Activated T-cell treated with anti-CD3 and anti-CD28 coated beads, Interleukin-2, amount 50 U/mL, for 48 hours (primary cell): Measurements from ENCODE around the gene CKS1B.
A peak's percentile ranks its signal among the peaks of the same experiment; 100 is the strongest.
"Not testable (repeated sequence)": the region's sequence is repeated elsewhere in the genome, so short reads cannot be mapped to it uniquely, and the experiment has no call there.

ENCODE experiments used
- DNase-seq, 2 experiments: peaks; one replicate each; pipeline ENCODE4 v3.0.0-alpha.2; 2020

Gene CKS1B

DNA sequence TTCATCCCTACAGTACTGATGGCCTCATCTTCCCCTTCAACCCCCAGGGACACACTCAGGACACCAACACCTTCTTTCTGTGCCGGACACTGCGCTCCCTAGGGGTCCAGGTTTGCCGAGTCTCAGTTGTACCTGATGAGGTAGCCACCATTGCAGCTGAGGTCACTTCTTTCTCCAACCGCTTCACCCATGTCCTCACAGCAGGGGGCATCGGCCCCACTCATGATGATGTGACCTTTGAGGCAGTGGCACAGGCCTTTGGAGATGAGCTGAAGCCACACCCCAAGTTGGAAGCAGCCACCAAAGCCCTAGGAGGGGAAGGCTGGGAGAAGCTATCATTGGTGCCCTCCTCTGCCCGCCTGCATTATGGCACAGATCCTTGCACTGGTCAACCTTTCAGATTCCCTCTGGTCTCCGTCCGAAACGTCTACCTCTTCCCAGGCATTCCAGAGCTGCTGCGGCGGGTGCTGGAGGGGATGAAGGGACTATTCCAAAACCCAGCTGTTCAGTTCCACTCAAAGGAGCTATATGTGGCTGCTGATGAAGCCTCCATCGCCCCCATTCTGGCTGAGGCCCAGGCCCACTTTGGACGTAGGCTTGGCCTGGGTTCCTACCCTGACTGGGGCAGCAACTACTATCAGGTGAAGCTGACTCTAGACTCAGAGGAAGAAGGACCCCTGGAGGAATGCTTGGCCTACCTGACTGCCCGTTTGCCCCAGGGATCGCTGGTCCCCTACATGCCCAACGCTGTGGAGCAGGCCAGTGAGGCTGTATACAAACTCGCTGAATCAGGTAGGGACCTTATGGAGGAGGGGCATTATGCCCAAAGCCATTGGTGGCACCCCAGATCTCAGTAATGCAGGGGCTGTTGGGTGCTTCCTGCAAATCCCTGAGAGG lies 13.8 kb downstream of the CKS1B start:
- no peak for DNase-seq

DNA sequence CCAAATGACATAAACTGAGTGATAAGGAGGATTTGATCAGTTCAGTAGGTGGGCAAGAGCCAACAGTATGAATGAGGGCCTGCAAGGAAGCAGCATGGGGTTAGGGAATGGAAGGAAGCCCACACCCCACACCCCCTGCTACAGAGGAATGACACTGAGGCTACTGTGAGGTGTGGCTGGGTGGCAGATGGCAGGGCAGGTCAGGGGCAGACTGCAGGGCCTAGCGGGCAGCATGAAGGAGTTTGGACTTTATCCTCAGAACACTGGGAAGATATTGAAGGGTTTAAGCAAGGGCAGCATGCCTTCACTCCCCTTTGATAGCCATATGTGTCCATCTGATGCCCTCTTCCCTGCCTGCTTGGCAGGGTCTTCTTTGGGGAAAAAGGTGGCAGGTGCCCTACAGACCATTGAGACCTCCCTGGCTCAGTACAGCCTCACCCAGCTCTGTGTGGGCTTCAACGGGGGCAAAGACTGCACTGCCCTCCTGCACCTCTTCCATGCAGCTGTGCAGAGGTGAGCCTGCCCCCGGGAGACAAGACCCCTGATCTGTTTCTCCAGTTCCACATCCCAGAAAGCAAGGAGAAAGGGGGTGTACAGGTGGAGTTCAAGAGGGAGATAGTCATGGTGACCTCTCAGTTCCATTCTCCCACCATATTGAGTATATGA lies 14.8 kb downstream of the CKS1B start:
- no peak for DNase-seq

DNA sequence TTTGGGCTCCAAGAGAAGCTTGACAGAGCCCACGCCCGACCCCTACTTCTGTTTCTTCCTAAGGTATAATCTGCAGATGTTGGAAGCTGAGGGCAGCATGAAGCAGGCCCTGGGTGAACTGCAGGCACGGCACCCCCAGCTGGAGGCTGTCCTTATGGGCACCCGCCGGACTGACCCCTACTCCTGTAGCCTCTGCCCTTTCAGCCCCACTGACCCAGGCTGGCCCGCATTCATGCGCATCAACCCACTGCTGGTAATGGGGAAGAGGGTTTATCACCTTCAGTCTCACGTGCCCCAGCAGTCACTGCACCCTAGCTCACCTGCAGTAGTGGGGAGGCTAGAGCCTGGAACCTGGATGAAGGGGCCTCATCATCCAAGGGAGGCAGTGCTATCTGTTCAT lies 15.8 kb downstream of the CKS1B start:
- DNase-seq: no peak

DNA sequence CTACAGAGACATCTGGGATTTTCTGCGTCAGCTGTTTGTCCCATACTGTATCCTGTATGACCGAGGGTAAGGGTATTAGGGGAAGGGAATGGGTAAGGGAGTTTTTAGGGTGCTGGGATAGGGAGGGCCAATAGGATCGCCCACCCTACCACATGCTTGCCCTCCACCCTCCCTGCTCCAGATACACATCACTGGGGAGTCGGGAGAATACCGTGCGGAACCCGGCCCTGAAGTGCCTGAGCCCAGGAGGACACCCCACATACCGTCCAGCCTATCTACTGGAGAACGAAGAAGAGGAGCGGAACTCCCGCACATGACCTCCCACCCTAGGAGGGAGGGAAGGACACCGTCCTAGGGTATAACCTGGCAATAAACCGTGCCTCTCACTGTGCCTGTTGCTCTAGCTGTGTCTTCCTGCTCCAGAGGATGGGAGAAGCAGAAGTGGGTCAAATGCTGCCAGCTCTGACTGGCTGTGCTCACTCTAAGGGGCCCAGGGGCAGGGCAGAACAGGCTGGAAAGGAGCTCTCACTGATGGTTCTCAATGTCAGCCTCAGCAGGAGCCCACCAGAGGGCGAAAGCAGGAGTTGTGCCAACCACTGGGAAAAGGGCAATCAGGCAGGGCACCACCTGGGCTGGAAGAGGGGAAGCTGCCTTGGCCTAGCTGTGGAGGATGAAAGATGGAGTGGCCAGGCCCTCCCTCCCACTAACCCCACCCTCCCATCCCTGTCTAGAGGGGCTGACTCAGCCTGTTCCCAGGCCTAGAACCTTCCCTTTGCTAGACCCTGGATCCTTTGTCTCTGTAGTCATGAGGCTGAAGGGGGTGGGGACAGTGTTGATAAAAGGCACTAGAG lies 18.5 kb downstream of the CKS1B start:
- DNase-seq: no peak

DNA sequence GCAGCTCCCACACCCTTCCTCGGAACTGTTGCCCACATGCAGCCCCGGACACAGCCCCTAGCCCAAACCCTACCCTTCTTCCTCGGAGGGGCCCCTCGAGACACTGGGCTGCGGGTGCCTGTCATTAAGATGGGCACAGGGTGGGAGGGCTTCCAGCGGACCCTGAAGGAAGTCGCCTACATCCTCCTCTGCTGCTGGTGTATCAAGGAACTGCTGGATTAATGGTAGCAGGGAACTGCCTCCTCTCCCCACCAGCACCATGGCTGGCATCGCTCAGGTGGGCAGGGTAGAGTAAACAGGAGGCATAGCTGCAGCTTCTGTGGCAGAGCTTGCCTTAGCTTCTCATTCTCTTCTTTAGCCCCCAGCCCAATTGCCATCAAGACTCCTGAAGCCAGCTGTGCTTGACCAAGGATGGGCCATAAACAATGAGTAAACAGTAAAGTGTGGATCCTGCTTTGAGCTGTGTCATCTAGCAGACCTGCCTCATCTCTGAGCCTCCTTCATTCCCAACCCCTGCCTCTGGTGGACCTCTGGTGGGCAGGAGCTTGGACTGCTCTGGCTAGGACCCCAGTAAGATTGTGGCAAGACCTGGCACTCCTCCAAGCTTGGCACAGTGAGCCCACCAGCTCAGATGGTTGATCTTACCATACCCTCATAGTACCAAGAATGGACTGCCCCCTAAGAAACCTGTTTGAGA lies 19.2 kb downstream of the CKS1B start, which contains the start of gene LENEP:
Gene LENEP, plus strand, starts transcription at position 15 of the 697 bp plus-strand sequence. Its CDS starts 22 bp downstream, at position 37.
- no peak for DNase-seq

DNA sequence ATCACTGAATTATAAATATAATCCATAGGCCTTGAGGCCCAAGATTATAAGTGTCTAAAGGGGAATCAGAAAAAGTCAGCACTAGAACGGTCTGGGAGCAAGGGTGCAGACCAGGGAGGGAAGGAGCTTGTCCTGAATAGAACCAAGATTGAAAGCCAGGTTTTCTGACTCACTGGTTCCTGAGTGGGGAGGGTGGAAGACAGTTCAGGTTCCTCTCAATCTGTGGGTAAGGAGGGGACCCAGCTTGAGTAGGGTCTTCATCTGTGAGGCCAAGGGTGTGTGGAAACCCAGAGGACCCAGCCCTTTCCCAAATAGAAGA lies 19.7 kb downstream of the CKS1B start:
- no peak for DNase-seq

DNA sequence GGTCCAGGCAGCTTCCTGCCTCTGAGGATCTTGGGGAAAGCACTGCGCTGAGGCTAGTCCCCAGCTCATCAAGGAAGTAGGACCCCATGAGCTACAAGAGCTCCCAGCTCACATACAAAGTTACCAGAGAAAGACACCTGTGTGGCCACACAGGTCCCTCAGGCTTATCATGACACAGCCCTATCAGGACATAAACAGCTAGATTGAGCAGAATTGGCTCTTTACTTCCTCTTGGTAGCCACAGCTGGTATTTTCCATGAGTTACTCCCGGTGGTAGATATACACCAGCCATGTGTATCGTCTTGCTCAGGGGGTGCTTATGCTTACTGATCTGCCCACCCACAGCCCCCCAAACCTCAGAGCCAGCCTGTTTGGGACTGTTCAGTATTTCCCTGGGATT lies 20.1 kb downstream of the CKS1B start:
- DNase-seq: no peak

DNA sequence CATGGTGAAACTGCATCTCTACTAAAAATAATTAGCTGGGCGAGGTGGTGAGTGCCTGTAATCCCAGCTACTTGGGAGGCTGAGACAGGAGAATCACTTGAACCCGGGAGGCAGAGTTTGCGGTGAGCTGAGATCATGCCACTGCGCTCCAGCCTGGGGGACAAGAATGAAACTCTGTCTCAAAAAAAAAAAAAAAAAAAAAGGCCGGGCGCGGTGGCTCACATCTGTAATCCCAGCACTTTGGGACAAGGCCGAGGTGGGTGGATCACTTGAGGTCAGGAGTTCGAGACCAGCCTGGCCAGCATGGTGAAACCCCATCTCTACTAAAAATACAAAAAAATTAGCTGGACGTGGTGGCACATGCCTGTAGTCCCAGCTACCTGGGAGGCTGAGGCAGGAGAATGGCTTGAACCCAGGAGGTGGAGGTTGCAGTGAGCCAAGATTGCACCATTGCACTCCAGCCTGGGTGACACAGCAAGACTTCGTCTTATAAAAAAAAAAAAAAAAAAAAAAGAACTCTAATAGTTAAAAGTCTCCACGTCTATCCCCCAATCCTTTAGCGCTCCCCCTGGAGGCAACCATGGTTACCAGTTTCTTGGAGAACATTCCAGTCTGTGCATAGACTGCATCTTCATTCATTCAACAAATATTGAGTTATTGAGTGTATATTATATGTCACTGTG lies 21.0 kb downstream of the CKS1B start:
- DNase-seq: not testable (repeated sequence)

DNA sequence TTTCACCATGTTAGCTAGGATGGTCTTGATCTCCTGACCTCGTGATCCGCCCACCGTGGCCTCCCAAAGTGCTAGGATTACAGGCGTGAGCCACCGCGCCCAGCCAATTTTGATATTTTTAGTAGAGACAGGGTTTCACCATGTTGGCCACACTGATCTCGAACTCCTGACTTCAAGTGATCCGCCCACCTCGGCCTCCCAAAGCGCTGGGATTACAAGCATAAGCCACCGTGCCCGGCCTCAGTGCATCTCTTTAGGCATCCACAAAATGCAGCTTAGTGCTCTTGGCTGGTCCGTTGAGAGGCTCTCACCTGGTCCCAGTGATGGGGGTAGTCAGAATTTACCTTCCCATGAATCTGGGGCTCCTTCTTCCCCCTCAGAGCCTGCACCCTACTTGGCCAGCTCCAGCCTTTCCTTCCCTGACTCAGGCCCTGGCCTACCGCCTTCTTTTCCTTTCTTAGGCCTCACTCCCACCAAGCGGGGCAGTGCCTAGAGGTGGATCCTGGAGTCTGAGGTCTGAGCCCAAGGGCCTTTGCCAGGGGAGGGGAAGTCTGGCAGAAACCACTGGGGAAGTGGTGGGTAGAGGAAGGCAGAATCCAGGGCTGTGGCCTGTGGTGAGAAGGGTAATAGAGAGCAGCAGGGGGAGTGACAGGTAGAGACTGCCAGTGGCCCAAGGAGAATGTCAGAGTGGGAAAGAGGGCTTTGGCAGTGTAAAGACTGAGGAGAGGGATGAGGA lies 22.7 kb downstream of the CKS1B start:
- DNase-seq: no peak

DNA sequence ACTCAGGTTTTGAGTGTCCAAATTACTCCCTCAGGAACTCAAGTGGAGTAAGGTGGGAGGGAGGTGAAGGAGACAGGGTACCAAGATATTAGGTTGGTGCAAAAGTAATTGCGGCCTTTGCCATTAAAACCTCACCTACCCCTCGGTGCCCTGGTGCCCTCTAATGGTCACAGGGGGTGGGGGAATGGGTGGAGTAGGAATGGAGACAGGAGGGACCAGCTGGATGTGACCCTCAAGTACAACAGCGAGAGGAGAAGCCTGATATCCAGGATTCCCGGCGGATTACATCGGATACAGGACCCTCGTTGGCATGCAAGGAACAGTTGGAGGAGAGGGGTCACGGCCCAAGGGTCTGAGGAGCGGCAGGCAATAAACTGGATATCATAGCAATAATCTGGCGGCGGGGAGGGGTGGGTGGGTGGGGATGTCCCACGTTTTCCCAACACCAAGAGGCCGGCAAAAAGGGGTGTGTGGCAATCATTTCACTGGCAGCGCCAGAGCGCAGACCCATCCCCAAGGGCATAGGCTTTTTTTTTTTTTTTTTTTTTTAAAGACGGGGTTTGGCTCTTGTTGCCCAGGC lies 23.8 kb downstream of the CKS1B start:
- no peak for DNase-seq

DNA sequence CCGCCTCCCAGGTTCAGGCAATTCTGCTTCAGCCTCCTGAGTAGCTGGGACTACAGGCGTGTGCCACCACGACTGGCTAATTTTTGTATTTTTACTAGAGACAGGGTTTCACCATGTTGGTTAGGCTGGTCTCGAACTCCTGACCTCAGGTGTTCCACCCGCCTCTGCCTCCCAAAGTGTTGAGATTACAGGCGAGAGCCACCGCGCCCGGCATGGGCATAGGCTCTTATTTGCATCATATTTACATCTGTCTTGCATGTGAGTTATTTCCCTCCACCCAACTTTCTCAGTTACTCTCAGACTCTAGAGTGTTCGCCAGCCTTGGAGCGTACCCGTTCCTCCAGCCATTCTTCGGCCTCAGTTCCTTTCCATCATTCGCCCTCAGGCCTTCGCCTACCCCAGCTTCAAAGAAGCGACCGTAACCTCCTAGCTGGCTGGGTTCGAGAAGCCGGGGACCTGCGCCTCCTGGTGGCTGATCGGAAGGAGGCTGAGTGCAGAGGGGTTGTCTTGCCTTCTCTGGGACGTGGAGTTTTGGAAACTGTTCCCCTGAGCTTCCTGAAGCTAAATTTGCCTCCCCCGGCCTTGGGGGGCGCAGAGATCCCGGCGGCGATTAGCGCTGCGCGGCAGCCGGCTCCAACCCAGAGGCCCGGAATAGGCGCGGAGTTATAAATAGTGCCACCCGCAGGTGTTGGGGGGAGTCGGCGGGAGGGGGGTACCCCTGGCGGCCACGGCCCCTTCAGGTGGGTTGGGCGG lies 24.5 kb downstream of the CKS1B start:
- peak; percentile 88 to 90 for DNase-seq

DNA sequence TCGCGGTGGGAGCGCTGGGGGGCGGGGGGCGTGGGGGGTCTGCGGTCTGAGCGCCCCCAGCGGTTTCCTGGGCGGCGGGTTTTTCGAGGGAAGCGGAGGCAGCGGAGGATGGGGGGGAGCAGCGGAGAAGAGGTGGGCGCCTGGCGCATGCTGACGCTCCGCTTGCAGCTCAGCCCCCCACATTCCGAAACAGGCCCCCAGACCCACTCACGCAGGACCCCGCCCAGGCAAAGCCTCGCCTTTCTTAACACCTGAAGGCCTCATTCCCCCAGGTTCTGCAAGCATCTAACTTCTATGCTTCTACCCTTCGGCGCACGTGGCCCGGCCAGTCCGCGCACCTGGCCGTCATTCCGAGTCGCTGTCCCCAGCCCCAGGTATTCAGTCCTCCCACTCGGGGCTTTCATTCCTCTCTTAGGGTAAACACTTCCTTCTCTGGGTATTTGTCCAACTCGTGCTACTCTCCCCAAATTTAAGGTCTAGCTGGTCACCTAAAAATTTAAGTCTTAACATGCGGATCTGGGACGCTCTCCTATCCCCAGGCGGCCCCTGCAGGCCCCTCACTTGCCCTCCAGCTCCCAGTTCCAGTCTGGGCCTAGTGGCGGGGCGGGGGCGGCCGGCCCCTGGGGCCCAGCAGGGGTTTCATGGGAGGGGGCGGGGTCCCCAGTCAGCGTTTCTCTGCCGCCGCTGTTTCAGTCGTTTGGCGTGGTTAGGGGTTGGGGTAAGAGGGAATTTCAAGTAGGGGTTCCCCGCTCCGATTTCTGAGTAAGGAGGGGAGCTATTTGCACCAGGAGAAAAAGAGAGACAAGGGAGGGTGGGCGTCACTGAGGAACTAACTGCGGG lies 25.3 kb downstream of the CKS1B start:
- DNase-seq: peak; percentile 79 to 83

DNA sequence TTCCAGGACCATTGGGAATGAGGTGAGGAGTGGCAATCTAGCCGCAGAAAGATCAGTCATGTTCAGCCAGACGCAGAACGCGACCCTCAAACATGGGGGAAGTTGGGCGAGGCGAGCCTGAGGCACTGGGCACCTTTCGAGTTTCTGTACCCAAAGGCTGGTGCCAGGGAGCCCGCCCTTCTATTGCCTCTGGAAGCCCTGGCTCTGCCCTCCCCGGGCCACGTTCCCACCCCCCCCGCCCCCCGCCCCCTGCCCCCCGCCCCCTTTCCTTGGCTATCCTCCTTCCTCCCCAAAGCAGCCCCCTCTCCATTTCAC lies 25.9 kb downstream of the CKS1B start:
- no peak for DNase-seq

DNA sequence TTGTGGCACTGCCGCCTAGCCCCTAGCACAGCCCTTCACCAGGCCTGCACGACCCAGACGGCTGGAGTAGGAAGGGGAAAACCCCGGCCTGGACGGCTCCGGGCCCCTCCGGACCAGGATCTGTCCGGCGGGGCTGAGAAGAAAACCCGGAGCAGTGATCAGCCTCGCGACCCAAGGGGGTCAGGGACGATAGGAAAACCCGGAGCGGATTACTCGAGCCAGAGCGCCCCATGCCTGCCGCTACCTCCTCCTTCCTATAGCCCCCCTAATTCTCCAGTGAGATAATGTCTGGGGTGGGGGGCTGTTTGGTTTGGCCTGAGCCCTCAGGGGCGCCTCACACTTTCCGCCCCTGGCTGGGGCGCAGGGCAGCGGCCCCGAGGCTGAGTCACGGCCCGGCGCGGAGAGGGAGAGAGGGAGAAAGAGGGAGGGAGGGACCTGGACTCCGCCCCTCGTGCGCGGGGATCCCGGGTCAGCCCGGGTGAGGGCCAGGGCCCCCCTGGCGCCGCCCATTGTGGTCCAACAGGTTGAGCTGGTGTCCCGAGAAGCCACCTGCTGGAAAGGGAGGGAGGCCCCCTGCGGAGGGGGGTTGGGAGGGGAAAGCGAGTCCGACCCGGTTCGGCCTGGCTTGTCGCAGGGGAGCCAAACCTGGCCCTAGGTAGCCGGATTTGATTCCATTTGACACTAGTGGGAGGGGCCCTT lies 26.4 kb downstream of the CKS1B start:
- peak; percentile 92 to 94 for DNase-seq

DNA sequence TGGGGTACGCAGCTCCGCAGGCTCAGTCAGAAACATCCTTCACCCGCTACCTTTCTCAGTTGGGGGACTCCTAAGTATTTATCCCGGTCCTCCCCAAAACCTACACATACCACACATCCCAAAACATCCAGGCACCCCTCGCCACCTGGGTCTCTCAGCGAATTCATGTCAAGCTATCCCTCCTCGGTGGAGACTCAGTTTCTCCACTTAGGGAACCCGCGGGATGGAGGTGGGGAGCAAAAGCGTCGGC lies 26.9 kb downstream of the CKS1B start:
- no peak for DNase-seq

DNA sequence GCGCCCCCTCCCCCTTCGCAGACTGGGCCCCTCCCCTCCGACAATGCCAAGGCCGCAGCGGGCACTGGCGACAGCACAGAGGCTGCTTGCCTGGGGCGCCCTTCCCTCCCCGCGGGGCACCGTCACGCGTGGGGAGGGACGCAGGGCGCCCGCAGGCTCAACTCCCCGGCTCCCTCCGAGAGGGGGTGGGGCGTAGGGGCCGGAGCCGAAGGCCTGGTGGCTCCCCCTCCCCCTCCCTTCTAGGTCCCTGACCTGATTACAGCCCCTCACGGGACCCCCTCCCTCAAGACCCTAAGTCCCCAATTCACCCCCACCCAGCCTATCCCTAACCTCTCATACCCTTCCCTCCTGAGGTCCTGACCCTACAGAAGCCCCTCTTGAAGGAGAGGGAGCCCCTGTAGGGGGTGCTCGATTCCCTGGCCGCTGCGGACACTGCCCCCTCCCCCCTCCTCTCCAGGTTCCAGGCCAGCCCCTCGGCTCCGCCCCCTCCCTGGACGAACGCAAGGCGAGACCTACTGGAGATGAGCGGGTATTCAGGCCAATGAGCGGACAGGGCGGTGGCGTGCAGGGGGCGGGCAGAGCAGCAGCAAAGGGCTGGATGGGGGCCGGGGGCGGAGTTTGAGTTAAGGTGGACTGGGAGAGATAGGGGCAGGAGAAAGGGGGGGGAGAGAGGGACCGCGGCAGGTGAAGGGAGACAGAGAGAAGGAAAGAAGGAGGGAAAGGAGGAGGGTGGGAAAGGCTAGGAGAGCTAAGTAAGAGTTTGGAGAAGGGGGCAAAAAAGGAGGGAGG lies 27.4 kb downstream of the CKS1B start:
- DNase-seq: peak; percentile 99

DNA sequence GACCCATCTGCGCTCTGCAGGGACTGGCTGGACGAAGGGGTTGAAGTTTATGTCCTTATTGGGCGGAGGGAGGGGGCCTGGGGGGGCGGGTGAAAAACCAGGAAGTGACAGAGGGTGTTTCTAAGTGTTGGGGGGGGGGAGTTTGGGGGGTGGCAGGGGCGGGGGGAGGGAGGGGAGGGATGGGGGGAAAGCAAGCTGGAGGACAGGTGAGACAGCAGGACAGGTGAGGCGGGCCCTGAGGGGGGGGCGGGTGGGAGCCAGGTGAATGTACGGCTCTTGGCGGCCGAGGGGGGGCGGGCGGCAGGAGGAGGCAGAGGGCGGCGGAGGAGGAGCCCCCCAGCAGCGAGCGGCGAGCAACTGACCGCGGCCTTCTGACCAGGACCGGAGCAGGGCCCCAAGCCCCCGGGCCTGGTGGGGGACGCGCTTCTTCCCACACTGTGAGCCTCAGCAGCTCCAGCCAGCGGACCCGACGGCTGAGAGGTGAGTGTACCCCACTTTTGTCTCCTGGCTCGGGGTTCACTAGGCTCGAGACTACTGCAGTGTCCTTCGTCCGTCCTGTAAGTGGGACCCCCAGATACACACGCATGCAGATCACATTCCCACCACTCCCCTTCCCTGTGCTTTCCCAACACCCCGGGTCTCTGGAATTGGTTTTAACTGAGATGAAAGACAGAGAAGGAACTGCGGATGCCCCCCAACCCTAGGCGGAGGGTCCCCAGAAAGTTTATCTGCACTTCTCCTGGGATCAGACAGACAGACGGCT lies 28.2 kb downstream of the CKS1B start, which contains the start of gene ZBTB7B:
Gene ZBTB7B, plus strand, starts transcription at position 339 of the 763 bp plus-strand sequence. CDS start 11,859 bp downstream, outside the sequence.
- DNase-seq: peak in 1 of 2 experiments; percentile 48
